ENCODE measurements around the gene TNKS2. TPM values are rescaled to one million over a fixed set of nuclear protein-coding genes. Genes with fewer than 3 reads are reported as not detected.
"Not testable (repeated sequence)": the region's sequence is repeated elsewhere in the genome, so short reads cannot be mapped to it uniquely, and the experiment has no call there.

Gene TNKS2
- total RNA-seq, 1 experiment from 2014 or later = 48.3 TPM

- Mint-ChIP-seq H3K4me3 (ENCODE audit: unreplicated experiment) (no peak overlapping the region), H3K9me3 (ENCODE audit: unreplicated experiment) (no peaks in the 10 kb centered on the region), H3K27me3 (ENCODE audit: insufficient read depth, unreplicated experiment) (no peaks in the 10 kb centered on the region), H3K36me3 (ENCODE audit: insufficient read depth, unreplicated experiment) (no peaks in the 10 kb centered on the region), H3K27ac (ENCODE audit: low read depth, unreplicated experiment) (no peak overlapping the region), H3K4me1 (ENCODE audit: insufficient read depth, unreplicated experiment) (peaks cover 6% of the 10 kb centered on the region)
- POLR2A ChIA-PET = no interaction called here
- no TSS peak for BruUV-seq (replicated peaks)
- intact Hi-C loops (cut with micrococcal nuclease) = no loop called here
- DNase-seq (ENCODE audit: unreplicated experiment) = no peak
- TF ChIP-seq CTCF (IDR thresholded peaks at IDR 0.05; ENCODE audit: unreplicated experiment) = no peak
- CTCF ChIA-PET = interaction anchor here (0.6 kb wide), 1 partner anchor 34 kb away, joined by 3 read pairs; no protein-coding TSS in a partner anchor
Measured at GRCh38 chr10:91886954-91887271, 88.7 kb downstream of the TNKS2 start.

GRCh38 chr10:91887272-91888076 is 89.2 kb downstream of the TNKS2 start:
- CTCF ChIA-PET = interaction anchor here (0.6 kb wide), 1 partner anchor 33 kb away, joined by 3 read pairs; no protein-coding TSS in a partner anchor
- no TSS peak for BruUV-seq (replicated peaks)
- Mint-ChIP-seq H3K36me3 (ENCODE audit: insufficient read depth, unreplicated experiment) (no peaks in the 10 kb centered on the region), H3K4me1 (ENCODE audit: insufficient read depth, unreplicated experiment) (peaks cover 6% of the 10 kb centered on the region), H3K4me3 (ENCODE audit: unreplicated experiment) (peak overlapping the region; percentile 40), H3K27ac (ENCODE audit: low read depth, unreplicated experiment) (no peak overlapping the region), H3K27me3 (ENCODE audit: insufficient read depth, unreplicated experiment) (no peaks in the 10 kb centered on the region), H3K9me3 (ENCODE audit: unreplicated experiment) (no peaks in the 10 kb centered on the region)
- intact Hi-C loops (cut with micrococcal nuclease) = no loop called here
- no peak for TF ChIP-seq CTCF (IDR thresholded peaks at IDR 0.05; ENCODE audit: unreplicated experiment)
- POLR2A ChIA-PET = no interaction called here
- DNase-seq (ENCODE audit: unreplicated experiment) = no peak

- H3K4me3 Mint-ChIP-seq (ENCODE audit: unreplicated experiment) = no peak overlapping the region
- peaks cover 6% of the 10 kb centered on the region for H3K4me1 Mint-ChIP-seq (ENCODE audit: insufficient read depth, unreplicated experiment)
- no peaks in the 10 kb centered on the region for H3K9me3 Mint-ChIP-seq (ENCODE audit: unreplicated experiment)
- CTCF ChIA-PET = interaction anchor here (0.6 to 1.6 kb wide), 2 partner anchors 22 to 595 kb away, joined by 3 to 6 read pairs; no protein-coding TSS in a partner anchor
- H3K27ac Mint-ChIP-seq (ENCODE audit: low read depth, unreplicated experiment) = no peak overlapping the region
- TF ChIP-seq CTCF (IDR thresholded peaks at IDR 0.05; ENCODE audit: unreplicated experiment) = no peak
- POLR2A ChIA-PET = interaction anchor here (0.6 to 1.5 kb wide), 2 partner anchors 8 to 45 kb away, joined by 4 to 6 read pairs; no protein-coding TSS in a partner anchor
- DNase-seq (ENCODE audit: unreplicated experiment) = peak; percentile 79
- no peaks in the 10 kb centered on the region for H3K36me3 Mint-ChIP-seq (ENCODE audit: insufficient read depth, unreplicated experiment)
- intact Hi-C loops (cut with micrococcal nuclease) = no loop called here
- no TSS peak for BruUV-seq (replicated peaks)
- H3K27me3 Mint-ChIP-seq (ENCODE audit: insufficient read depth, unreplicated experiment) = no peaks in the 10 kb centered on the region
Measured at GRCh38 chr10:91891125-91892001, 93.1 kb downstream of the TNKS2 start.

GRCh38 chr10:91893051-91893450 is 94.8 kb downstream of the TNKS2 start:
- no TSS peak for BruUV-seq (replicated peaks)
- intact Hi-C loops (cut with micrococcal nuclease) = no loop called here
- Mint-ChIP-seq H3K4me1 (ENCODE audit: insufficient read depth, unreplicated experiment) (peaks cover 6% of the 10 kb centered on the region), H3K27me3 (ENCODE audit: insufficient read depth, unreplicated experiment) (no peaks in the 10 kb centered on the region), H3K27ac (ENCODE audit: low read depth, unreplicated experiment) (no peak overlapping the region), H3K36me3 (ENCODE audit: insufficient read depth, unreplicated experiment) (no peaks in the 10 kb centered on the region), H3K9me3 (ENCODE audit: unreplicated experiment) (no peaks in the 10 kb centered on the region), H3K4me3 (ENCODE audit: unreplicated experiment) (no peak overlapping the region)
- TF ChIP-seq CTCF (IDR thresholded peaks at IDR 0.05; ENCODE audit: unreplicated experiment) = no peak
- ChIA-PET CTCF (no interaction called here), POLR2A (no interaction called here)
- no peak for DNase-seq (ENCODE audit: unreplicated experiment)

- H3K4me3 Mint-ChIP-seq (ENCODE audit: unreplicated experiment); intact Hi-C loops (cut with micrococcal nuclease); BruUV-seq (replicated peaks); H3K9me3 Mint-ChIP-seq (ENCODE audit: unreplicated experiment); POLR2A ChIA-PET; DNase-seq (ENCODE audit: unreplicated experiment); H3K4me1 Mint-ChIP-seq (ENCODE audit: insufficient read depth, unreplicated experiment); H3K27ac Mint-ChIP-seq (ENCODE audit: low read depth, unreplicated experiment); H3K36me3 Mint-ChIP-seq (ENCODE audit: insufficient read depth, unreplicated experiment); H3K27me3 Mint-ChIP-seq (ENCODE audit: insufficient read depth, unreplicated experiment): not testable (repeated sequence)
- CTCF ChIA-PET = interaction anchor here (0.6 kb wide), 1 partner anchor 404 kb away, joined by 3 read pairs; no protein-coding TSS in a partner anchor
Measured at GRCh38 chr10:91894261-91894685, 96.0 kb downstream of the TNKS2 start.
